HG02571 (cell line): ENCODE measurements around the gene LYST.
"Not testable (repeated sequence)": the region's sequence is repeated elsewhere in the genome, so short reads cannot be mapped to it uniquely, and the experiment has no call there.

ENCODE experiments used
- ATAC-seq: cut with Tn5 transposase; IDR thresholded peaks from one replicate; pipeline ENCODE4 v1.9.1; 2021; ENCODE audit warnings: mild to moderate bottlenecking, moderate library complexity; ENCODE audit not compliant: unreplicated experiment

Gene LYST

GRCh38 chr1:235775246-235775860 is 91.4 kb downstream of the LYST start:
- no peak for ATAC-seq

GRCh38 chr1:235767795-235768194 is 98.9 kb downstream of the LYST start:
- ATAC-seq, result peak; percentile 93

GRCh38 chr1:235766794-235767285 is 99.9 kb downstream of the LYST start:
- ATAC-seq, result no peak

GRCh38 chr1:235763962-235764361 is 102.7 kb downstream of the LYST start:
- ATAC-seq, result no peak

- ATAC-seq, result no peak
These were observed 107.4 kb downstream of the LYST start for GRCh38 chr1:235759336-235759735.

GRCh38 chr1:235758931-235759330 is 107.8 kb downstream of the LYST start:
- no peak for ATAC-seq

DNA sequence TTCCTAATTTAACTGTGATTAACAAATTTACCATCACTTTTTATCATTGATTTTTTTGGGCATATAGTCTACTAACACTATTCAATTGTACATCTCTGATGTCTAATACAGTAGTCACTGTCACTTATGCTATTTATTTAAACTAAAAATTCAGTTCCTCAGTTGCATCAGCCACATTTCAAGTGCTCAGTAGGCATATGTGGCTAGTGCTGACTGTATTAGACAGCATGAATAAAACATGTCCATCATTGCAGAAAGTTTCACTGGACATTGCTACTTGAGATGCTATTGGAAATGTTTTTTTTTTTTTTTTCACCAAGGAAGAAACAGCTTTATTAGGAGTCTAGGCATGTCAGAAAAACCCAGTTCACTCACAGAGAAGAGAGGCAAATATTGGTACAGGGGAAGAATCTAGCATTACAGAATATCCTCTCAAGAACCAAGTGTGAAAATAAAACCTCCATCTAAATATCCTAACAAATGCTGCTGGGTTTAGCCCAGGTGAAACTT is 109.1 kb downstream of the LYST start:
- ATAC-seq, result no peak

GRCh38 chr1:235754186-235754585 is 112.5 kb downstream of the LYST start:
- not testable (repeated sequence) for ATAC-seq

DNA sequence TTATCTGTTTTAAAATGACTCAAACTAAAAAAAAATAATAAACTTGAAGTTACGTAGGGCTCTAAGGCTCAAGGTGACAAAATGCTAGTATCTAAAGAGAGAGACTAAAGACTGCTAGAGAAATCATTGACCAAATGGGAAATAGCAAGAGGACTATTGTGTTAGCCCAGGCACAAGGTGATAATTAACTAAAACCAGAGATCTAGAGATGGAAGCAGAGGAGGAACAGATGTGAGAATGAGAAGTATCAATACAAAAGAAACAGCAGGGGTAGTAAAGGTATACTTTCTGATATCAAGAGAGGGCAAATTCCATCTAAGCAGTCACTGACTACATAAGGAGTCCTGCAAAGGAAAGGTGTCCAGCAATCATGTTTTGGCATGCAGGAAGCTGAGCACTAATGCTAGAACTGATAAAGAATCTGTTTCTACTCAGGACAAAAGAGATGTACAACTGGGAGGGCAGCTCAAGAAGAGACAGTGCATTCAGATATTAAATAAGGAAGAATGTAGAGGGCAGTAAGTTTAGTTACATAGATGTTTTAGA is 116.9 kb downstream of the LYST start:
- no peak for ATAC-seq

DNA sequence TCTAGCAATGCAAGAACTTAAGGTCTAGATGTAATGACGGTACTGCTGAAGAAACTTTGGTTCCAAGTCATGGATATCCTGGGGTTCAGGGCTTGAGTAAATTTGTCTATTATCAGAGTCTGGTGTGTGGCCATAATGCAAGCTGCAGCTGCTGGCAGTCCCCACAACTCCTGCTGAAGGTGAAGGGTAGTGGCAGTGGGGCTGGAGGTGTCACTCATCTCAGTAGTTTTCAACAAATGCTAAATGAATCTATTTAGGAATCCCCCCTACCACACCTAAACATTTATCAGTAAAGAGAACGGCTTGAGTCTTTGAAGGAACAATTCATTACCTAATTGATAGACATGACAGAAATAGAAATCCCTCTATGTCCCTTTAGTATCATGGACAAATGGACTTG is 118.0 kb downstream of the LYST start:
- no peak for ATAC-seq

DNA sequence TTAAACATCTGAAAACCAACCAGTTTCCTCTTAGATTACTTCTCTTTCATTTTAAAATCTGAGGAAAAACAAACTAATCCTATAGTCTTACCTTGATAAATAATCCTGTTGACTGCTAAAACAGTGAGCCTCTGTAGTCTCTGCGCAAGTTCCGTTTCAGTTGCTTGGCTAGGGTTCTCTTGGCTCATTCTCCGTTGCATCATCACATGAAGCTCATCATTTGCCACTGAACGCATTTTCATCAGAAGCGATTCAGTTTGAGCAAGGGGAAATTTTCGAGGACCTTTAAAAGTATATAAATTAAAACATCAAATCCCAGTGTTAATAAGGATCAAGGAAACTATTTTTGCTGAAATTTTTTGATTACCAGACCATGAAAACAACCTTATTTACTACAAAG is 120.5 kb downstream of the LYST start:
- ATAC-seq, result no peak

DNA sequence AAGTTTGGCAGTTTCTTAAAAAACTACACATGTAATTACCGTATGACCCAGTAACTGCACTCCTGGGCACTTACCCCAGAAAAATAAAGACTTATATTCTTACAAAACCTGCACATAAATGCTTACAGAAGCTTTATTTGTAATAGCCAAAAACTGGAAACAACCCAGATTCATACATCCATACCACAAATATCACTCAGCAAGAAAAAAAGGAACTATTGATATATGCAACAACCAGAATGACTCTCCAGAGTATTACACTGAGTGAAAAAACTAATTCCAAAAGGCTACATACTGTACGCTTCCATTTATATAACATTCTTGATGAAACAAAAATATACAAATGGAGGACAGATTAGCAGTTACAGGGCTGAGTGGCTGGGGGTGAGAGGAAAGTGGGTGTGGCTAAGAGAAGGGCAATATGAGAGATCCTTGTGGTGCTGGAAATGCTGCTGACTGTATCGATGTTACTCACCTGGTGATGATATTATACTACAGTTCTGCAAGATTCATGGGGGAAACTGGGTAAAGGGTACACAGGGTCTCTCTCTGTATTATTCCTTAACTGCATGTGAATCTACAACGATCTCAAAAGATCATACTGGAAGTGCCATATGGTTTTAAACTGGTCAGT is 121.1 kb downstream of the LYST start:
- ATAC-seq, result no peak

DNA sequence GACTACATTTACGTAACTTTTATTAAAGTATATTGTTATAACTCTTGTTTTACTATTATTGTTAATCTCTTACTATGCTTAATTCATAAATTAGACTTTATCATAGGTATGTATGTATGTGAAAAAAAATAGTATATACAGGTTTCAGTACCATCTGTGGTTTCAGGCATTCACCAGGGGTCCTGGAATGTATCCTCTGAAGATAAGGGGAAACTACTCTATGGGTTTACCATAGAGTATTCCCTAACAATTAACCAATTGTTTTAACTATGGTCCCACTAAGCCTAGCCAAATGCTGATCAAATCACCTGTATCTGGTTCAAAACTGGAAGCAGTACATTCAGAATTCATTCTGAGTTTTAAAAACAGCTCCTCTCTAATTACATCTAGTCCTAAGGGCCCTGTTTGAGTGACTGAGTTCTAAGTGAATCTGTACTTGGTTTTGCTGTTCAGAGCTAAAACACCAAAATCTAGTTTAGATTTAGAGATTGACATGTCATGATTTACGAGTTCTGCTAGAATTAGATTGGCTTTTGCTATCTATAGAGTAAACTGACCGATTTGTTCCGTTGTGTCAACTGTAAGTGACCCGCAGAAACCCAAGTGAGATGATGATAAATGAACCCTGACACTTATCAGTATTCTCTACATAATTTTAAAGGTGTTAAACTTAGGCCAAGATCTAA is 123.6 kb downstream of the LYST start:
- no peak for ATAC-seq

DNA sequence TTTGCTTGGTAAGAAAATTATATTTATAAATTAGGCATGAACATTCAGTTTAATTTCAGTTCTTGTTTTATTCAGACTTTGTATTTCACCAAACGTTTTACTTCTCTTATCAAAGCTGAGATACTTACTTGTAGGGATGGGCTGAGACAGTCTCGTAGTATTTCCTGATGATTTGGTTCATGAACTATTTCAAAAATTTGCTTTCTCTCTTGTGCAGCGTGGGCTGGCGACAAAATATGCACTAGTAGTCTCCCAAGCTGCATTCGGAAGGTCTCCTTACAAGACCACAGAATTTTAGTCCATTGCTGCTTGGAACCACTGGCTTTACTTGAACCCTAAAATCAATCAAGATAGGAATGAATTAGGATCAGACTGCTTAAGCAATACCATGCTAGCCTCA is 125.4 kb downstream of the LYST start:
- ATAC-seq, result no peak

DNA sequence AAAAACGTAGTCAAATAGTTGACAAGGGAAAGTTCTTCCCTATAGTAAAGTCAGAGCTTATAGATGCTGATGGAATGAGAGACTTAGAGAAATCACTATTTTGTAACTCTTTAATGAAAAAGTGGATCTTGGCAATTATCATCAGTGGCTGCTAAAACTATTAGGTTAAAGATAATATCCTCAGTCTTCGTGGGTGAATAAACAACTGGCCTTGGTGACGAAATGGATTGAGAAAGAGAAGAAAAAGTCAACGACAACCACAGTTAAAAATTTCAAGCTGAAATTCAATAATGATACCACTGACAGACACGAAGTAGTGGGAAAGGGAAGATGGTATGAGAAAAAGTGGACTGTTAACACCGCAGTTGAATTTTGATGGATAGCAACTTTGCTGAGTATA is 127.1 kb downstream of the LYST start:
- ATAC-seq, result no peak

DNA sequence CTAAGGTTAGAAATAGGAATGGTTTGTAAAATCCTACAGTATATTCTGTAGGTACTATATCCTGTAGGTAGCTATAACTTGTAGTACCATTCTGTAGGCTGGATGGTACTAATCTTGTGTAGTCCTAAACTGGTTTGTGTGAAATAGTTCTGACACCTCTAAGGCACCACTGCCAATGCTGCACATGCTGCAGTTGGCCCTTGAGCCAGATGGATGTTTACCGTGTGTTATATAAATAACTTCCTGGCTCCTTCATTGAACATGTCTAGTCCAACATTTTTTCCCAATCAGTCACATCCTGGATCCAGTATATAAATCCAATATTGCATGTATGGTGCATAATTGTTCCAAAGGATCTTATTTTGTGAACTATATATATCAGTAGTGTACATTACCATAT is 127.6 kb downstream of the LYST start:
- no peak for ATAC-seq

- ATAC-seq, result no peak
These were observed 129.0 kb downstream of the LYST start for GRCh38 chr1:235737751-235738150.

- no peak for ATAC-seq
These were observed 130.4 kb downstream of the LYST start for GRCh38 chr1:235736263-235736662.

DNA sequence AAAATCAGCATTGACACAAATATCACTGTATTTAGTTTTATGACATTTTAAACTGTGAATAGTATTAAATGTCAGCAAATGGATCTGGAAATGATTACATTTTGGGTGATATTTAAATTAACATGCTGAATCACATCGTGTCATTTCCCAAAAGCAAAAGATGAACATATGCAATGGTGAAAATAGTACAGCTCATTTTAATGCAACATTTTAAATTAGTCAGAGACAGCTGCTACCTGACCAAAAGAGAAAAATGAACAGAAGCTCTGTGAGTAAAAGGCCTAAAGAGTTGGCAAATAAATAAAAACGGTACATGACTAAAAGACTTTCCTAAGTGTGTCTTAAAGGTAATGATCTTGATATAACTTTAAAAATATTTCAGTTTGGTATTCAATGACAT is 131.1 kb downstream of the LYST start:
- ATAC-seq, result no peak

DNA sequence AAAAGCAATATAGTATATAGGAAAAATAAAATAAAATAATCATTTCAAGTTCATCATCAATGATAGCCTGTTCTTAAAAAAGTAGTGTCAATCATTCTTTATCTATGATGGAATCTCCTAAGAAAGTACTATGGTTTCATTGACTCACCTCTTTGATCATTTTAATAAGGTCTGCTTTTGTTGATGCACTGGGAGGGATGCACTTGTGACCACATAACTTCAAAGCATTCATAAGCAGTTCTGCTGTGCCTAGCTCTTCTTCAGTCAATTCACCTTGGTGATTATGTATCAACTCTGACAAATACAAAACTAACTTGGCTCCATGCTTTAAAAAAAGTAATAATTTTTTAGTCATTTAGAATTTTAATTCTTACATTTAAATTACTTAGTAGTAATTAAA is 132.4 kb downstream of the LYST start:
- ATAC-seq, result no peak

DNA sequence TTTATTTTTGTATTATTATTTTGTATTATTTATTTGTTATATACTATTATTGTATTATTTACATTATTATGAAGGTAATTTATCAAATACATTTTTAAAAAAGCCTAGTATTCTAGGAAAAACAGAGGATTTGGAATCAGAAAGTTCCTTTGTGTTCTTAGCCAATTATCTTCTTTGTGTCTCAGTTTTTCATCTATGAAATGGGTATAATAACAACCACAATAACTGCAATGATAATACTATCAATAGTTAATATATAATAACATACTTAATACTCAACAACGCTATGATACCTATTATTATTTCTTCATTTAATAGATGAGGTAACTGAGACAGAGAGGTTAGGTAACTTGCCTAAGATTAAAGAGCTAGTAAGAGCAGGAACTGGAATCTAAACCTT is 136.7 kb downstream of the LYST start:
- no peak for ATAC-seq

DNA sequence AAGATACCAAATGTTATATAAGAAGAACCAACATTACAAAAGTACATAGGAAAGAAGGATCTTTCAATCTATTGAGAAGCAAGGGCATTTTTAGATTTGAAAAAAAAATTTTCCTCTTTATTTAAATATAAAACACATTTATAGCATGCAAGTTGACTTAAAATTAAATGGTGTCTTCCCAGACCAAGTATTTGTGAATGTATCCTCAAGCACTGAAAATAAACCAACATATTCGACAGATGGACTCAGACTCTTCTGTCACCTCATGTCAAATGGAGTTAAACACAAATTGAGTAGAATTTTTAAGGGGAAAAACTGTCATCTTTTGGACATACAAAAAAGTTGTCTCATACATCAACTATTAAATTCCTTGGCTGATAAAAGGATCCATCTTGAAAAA is 140.1 kb downstream of the LYST start:
- ATAC-seq, result no peak
